NOMO-1 treated with DMSO at 0.1 percent for 48 hours (cell line): ENCODE results near the gene YJU2.

Experiments used
- DNase-seq: peaks from one replicate; lab custom pipeline; 2025; ENCODE audit not compliant: unreplicated experiment; lab: John Stamatoyannopoulos, UW

Gene YJU2

GRCh38 chr19:4295972-4296771 lies 49.3 kb downstream of the YJU2 start:
- DNase-seq, result no peak

- no peak for DNase-seq
Observed at GRCh38 chr19:4297901-4298809, 51.3 kb downstream of the YJU2 start.

- no peak for DNase-seq
Observed at GRCh38 chr19:4298810-4299550, 52.1 kb downstream of the YJU2 start.

DNA sequence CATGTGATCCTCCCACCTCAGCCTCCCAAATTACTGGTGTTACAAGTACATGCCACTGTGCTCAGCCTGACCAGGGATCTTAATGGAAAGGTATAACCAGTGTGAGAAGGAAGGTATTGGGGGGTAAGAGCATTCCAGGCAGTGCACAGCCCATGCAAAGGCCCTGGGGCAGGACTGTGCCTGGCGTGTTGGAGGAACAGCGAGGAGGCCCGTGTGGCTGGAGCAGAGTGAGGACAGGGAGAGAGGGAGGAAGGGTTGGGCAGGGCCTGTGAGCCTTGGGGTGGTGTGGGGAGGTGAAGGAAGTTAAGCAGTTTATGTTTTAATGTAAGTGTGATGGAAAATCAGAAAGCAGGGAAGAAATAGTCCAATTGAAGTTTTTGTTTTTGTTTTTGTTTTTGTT lies 53.7 kb downstream of the YJU2 start:
- DNase-seq, result no peak

- DNase-seq, result no peak
Observed at GRCh38 chr19:4301590-4302242, 54.8 kb downstream of the YJU2 start.

DNA sequence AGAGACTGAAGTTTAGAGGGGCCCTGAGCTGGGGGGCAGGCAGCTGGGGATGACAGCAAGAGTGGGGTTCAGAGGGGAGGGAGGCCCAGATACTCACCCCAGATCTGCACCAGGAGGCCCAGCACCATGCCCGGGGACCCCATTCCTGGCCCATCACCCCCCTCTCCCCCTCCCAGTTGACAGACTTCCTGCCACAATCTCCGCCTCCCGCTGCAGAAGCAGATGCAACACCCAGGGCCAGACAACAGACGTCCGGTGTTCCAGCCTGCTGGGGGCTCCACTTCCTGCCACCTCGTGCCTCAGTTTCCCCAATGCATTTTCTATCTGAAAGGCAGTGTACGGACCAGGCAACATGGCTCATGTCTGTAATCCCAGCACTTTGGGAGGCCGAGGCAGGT lies 55.4 kb downstream of the YJU2 start, which contains the start of gene TMIGD2:
TSS of gene TMIGD2 (minus strand) at position 147 of the 398 bp plus-strand sequence. CDS start at position 143, 4 bp downstream.
- DNase-seq, result no peak

DNA sequence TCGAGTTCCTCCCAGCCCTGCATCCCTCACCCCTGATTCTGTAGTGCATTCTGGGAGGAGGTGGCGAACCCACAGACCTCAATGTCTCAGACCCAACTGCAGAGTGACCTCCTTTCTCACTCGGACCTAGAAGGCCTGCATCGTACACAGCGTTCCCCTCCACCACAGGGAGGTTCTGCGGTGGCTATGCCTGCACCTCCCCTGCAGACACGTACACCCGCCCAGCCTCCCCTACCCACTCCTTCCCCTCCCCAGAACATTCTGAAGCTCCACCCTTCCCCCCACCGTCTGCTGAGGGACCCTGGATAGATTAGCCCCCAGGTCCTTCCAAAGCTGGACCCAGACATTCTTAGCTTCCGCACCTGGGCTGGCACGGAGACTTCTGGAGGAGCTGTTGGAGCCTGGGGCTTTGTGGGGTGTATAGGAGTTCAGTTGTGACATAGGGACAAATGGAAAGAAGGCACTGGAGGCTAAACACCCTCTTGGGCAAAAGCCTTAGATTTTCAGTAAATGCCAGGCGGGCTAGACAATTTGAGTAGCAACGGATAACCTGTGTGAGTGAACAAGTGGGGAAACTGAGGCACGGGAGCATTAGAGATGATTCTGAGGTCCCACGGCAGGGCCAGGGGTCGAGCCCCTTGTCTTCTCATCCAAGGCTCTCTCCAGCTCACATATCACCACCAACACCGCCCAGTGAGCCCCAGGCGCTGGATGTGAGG lies 57.1 kb downstream of the YJU2 start:
- DNase-seq, result no peak

- peak; percentile 33 for DNase-seq
Observed at GRCh38 chr19:4304538-4305256, 57.8 kb downstream of the YJU2 start, which contains the start of gene FSD1. FSD1 (plus strand) TSS chr19:4304598; CDS start chr19:4304747, 149 bp downstream.

- DNase-seq, result no peak
Observed at GRCh38 chr19:4305257-4305612, 58.4 kb downstream of the YJU2 start.

DNA sequence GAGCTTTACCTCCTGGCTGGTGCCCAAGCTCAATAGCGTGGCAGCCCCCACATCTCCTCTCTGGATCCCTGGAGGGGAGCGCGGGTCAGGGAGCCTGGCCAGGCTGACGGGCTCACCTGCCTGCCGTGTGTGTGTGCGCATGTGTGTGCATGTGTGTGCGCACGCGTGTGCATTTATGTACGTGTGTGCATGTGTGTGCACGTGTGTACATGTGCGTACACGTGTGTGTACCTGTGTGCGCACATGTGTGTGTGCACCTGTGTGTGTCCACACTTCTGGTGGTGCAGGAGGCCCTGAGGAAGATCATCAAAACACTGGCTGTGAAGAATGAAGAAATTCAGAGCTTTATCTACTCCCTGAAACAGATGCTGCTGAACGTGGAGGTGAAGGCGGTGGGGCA lies 58.8 kb downstream of the YJU2 start:
- DNase-seq, result no peak

- no peak for DNase-seq
Observed at GRCh38 chr19:4310247-4311121, 63.6 kb downstream of the YJU2 start.

DNA sequence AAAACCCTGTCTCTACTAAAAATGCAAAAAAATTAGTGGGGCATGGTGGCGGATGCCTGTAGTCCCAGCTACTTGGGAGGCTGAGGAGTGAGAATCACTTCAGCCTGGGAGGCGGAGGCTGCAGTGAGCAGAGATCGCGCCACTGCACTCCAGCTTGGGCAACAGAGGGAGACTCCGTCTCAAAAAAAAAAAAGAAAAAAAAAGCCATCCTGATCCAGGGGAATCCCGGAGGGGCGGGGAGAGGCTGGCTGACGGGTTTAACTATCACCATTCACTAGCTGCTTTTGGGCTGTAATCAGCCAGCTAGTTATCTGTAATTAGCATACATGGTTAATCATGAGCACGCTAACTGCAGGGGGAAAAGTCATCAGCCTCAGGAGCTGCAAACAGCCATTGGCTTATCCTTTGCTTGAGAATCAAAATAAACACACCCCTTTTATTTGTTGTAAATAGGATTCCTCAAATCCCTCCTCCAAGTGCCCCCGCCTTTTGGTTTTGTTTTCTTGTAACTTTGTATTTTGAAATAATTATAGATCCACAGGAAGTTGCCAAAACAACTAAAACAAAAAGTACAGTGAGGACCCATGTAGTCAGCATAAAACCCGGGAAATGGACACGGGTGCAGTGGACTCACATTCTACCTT lies 67.1 kb downstream of the YJU2 start:
- no peak for DNase-seq

DNA sequence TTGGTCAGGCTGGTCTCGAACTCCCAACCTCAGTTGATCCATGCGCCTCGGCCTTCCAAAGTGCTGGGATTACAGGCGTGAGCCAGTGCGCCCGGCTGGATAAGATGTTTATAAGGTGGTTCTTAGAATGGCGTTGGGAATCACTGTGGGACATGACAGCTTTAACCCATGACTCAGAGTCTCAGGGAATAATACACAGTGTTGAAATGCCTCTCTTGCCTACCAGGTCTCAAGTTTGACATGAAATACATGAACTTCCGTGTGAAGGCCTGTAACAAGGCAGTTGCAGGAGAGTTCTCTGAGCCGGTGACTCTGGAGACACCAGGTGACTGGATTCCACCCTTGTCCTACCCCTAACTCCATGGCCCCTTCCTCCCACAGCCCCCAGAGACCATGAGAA lies 70.1 kb downstream of the YJU2 start:
- no peak for DNase-seq

- DNase-seq, result no peak
Observed at GRCh38 chr19:4318460-4318859, 71.6 kb downstream of the YJU2 start.
